GM23338 (cell line): ENCODE data around the gene HACE1. TPM values are rescaled to one million over a fixed set of nuclear protein-coding genes. Genes with fewer than 3 reads are reported as not detected.

Experiments
- CREB1 ChIP-seq: fragments of 250-450 bp; sonication (Bioruptor Pico); IDR thresholded peaks from 2 replicates; pipeline ENCODE4 v1.5.0; 2020; ENCODE audit warnings: low read depth, mild to moderate bottlenecking, moderate library complexity
- EZH2 ChIP-seq: fragments of 200-600 bp; sonication (generic); IDR thresholded peaks from one replicate; pipeline ENCODE4 v1.8.0; 2017; ENCODE audit warnings: antibody characterized with exemption, mild to moderate bottlenecking, low read depth; ENCODE audit not compliant: unreplicated experiment
- EZH2phosphoT487 ChIP-seq: fragments of 200-600 bp; sonication (generic); IDR thresholded peaks from one replicate; pipeline ENCODE4 v1.8.1; 2018; ENCODE audit warnings: antibody characterized with exemption; ENCODE audit not compliant: unreplicated experiment
- JUNB ChIP-seq: IDR thresholded peaks from one replicate; pipeline ENCODE4 v1.6.1; 2016; ENCODE audit warnings: antibody characterized with exemption; ENCODE audit not compliant: unreplicated experiment
- POLR2AphosphoS5 ChIP-seq: IDR thresholded peaks from 2 replicates; pipeline ENCODE4 v1.6.1; 2016; ENCODE audit warnings: antibody characterized with exemption, low read depth
- STAT1 ChIP-seq: IDR thresholded peaks from one replicate; pipeline ENCODE4 v1.6.1; 2016; ENCODE audit warnings: antibody characterized with exemption; ENCODE audit not compliant: unreplicated experiment
- ZNF114 ChIP-seq: fragments of 250-450 bp; sonication (Bioruptor Pico); IDR thresholded peaks from 2 replicates; pipeline ENCODE4 v1.5.0; 2020; ENCODE audit warnings: mild to moderate bottlenecking, moderate library complexity
- ZNF331 ChIP-seq: fragments of 250-450 bp; sonication (Bioruptor Pico); IDR thresholded peaks from 2 replicates; pipeline ENCODE4 v1.5.0; 2020; ENCODE audit warnings: low read depth, mild to moderate bottlenecking, moderate library complexity
- polyA plus RNA-seq: library from polyadenylated mRNA; unstranded; fragments of >200 nt; fragmentation: Nextera tagmentation; extraction: Ambion mirVana; gene quantifications from 2 replicates; pipeline ENCODE4 v1.2.1, GENCODE V29; 2016
- total RNA-seq: library from RNA; depleted of rRNA; stranded (reverse); fragments of >200 nt; shearing (Covaris generic); gene quantifications from 2 replicates; pipeline ENCODE4 v1.2.3, GENCODE V29; 2014
- TF ChIP-seq, protein P1 (sequence below): fragments of 250-450 bp; sonication (Bioruptor Pico); IDR thresholded peaks from 2 replicates; pipeline ENCODE4 v1.5.0; 2020; ENCODE audit warnings: mild to moderate bottlenecking, moderate library complexity
- TF ChIP-seq, protein P2 (sequence below): IDR thresholded peaks from 2 replicates; pipeline ENCODE4 v1.6.1; 2016; ENCODE audit warnings: antibody characterized with exemption
- TF ChIP-seq, protein P3 (sequence below), 2 experiments: fragments of 200-600 bp in 1 of 2; sonication (generic) in 1 of 2; conservative IDR thresholded peaks; 2 replicates each; pipeline versions ENCODE4 v1.5.1 to v1.6.1; 2016 to 2017; ENCODE audit warnings: antibody characterized with exemption in 2 of 2, low read depth in 2 of 2, mild to moderate bottlenecking in 2 of 2, moderate library complexity in 1 of 2

The HACE1 gene
- total and polyA plus RNA-seq, 2 experiments from 2014 or later: 8.6 to 28.7 TPM

DNA sequence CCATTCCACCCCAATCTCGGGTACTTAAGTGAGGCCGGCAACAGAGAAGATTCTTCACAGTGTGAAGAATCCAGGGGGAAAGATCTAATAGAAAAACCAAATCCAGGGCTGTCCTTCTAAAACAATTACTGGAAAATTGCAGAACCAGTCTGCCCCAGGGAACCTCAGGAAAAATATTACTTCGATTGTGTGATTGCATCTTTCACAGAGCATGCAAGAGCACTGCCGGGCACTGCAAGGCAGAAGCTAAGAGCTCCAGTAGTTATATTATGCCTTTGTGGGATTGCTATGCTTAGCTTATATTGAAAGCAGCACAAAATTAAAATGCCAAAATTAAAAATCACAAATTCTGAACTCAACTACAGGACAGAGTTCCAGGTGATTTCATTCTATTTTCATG is 175.9 kb downstream of the HACE1 start (continued):
- TF ChIP-seq, protein P1, sequence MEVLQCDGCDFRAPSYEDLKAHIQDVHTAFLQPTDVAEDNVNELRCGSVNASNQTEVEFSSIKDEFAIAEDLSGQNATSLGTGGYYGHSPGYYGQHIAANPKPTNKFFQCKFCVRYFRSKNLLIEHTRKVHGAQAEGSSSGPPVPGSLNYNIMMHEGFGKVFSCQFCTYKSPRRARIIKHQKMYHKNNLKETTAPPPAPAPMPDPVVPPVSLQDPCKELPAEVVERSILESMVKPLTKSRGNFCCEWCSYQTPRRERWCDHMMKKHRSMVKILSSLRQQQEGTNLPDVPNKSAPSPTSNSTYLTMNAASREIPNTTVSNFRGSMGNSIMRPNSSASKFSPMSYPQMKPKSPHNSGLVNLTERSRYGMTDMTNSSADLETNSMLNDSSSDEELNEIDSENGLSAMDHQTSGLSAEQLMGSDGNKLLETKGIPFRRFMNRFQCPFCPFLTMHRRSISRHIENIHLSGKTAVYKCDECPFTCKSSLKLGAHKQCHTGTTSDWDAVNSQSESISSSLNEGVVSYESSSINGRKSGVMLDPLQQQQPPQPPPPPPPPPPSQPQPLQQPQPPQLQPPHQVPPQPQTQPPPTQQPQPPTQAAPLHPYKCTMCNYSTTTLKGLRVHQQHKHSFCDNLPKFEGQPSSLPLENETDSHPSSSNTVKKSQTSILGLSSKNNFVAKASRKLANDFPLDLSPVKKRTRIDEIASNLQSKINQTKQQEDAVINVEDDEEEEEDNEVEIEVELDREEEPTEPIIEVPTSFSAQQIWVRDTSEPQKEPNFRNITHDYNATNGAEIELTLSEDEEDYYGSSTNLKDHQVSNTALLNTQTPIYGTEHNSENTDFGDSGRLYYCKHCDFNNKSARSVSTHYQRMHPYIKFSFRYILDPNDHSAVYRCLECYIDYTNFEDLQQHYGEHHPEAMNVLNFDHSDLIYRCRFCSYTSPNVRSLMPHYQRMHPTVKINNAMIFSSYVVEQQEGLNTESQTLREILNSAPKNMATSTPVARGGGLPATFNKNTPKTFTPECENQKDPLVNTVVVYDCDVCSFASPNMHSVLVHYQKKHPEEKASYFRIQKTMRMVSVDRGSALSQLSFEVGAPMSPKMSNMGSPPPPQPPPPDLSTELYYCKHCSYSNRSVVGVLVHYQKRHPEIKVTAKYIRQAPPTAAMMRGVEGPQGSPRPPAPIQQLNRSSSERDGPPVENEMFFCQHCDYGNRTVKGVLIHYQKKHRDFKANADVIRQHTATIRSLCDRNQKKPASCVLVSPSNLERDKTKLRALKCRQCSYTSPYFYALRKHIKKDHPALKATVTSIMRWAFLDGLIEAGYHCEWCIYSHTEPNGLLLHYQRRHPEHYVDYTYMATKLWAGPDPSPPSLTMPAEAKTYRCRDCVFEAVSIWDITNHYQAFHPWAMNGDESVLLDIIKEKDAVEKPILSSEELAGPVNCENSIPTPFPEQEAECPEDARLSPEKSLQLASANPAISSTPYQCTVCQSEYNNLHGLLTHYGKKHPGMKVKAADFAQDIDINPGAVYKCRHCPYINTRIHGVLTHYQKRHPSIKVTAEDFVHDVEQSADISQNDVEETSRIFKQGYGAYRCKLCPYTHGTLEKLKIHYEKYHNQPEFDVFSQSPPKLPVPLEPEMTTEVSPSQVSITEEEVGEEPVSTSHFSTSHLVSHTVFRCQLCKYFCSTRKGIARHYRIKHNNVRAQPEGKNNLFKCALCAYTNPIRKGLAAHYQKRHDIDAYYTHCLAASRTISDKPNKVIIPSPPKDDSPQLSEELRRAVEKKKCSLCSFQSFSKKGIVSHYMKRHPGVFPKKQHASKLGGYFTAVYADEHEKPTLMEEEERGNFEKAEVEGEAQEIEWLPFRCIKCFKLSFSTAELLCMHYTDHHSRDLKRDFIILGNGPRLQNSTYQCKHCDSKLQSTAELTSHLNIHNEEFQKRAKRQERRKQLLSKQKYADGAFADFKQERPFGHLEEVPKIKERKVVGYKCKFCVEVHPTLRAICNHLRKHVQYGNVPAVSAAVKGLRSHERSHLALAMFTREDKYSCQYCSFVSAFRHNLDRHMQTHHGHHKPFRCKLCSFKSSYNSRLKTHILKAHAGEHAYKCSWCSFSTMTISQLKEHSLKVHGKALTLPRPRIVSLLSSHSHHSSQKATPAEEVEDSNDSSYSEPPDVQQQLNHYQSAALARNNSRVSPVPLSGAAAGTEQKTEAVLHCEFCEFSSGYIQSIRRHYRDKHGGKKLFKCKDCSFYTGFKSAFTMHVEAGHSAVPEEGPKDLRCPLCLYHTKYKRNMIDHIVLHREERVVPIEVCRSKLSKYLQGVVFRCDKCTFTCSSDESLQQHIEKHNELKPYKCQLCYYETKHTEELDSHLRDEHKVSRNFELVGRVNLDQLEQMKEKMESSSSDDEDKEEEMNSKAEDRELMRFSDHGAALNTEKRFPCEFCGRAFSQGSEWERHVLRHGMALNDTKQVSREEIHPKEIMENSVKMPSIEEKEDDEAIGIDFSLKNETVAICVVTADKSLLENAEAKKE: no peak
- TF ChIP-seq POLR2AphosphoS5 (no peak), CREB1 (CRISPR knock-in tag) (no peak), EZH2 (no peak), ZNF114 (CRISPR knock-in tag) (no peak), STAT1 (no peak), JUNB (no peak), EZH2phosphoT487 (no peak), ZNF331 (no peak)
- TF ChIP-seq, protein P2, sequence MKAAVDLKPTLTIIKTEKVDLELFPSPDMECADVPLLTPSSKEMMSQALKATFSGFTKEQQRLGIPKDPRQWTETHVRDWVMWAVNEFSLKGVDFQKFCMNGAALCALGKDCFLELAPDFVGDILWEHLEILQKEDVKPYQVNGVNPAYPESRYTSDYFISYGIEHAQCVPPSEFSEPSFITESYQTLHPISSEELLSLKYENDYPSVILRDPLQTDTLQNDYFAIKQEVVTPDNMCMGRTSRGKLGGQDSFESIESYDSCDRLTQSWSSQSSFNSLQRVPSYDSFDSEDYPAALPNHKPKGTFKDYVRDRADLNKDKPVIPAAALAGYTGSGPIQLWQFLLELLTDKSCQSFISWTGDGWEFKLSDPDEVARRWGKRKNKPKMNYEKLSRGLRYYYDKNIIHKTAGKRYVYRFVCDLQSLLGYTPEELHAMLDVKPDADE: no peak
- TF ChIP-seq, protein P3, sequence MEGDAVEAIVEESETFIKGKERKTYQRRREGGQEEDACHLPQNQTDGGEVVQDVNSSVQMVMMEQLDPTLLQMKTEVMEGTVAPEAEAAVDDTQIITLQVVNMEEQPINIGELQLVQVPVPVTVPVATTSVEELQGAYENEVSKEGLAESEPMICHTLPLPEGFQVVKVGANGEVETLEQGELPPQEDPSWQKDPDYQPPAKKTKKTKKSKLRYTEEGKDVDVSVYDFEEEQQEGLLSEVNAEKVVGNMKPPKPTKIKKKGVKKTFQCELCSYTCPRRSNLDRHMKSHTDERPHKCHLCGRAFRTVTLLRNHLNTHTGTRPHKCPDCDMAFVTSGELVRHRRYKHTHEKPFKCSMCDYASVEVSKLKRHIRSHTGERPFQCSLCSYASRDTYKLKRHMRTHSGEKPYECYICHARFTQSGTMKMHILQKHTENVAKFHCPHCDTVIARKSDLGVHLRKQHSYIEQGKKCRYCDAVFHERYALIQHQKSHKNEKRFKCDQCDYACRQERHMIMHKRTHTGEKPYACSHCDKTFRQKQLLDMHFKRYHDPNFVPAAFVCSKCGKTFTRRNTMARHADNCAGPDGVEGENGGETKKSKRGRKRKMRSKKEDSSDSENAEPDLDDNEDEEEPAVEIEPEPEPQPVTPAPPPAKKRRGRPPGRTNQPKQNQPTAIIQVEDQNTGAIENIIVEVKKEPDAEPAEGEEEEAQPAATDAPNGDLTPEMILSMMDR (conservative IDR thresholded peaks at IDR 0.05; ENCODE audit: low read depth in 2 of 2): no peak
